Effector memory CD4-positive, alpha-beta T cell (primary cell): Measurements from ENCODE around the gene AGBL1.

ENCODE experiments used
- DNase-seq, 3 donors: peaks; one replicate each; pipeline ENCODE4 v3.0.0-alpha.2; 2020
- H3K27ac ChIP-seq: 2 replicates; pipeline ENCODE4 v1.7.0; 2013; ENCODE audit warnings: mild to moderate bottlenecking, low read length, moderate library complexity; ENCODE audit not compliant: insufficient read depth, poor library complexity, severe bottlenecking
- H3K27me3 ChIP-seq: replicated peaks from 2 replicates; pipeline ENCODE4 v1.7.0; 2013; ENCODE audit warnings: mild to moderate bottlenecking, low read length; ENCODE audit not compliant: insufficient read depth, control insufficient read depth, poor library complexity, severe bottlenecking
- H3K36me3 ChIP-seq: 2 replicates; pipeline ENCODE4 v1.7.0; 2013; ENCODE audit warnings: mild to moderate bottlenecking, low read length, moderate library complexity; ENCODE audit not compliant: control insufficient read depth, insufficient read depth
- H3K4me1 ChIP-seq: 2 replicates; pipeline ENCODE4 v1.7.0; 2013; ENCODE audit warnings: low read length, mild to moderate bottlenecking; ENCODE audit not compliant: control insufficient read depth, insufficient read depth, poor library complexity, severe bottlenecking
- H3K4me3 ChIP-seq: 2 replicates; pipeline ENCODE4 v1.7.0; 2013; ENCODE audit warnings: low read length, low read depth, mild to moderate bottlenecking; ENCODE audit not compliant: insufficient read depth, poor library complexity, severe bottlenecking
- H3K9me3 ChIP-seq: 2 replicates; pipeline ENCODE4 v1.7.0; 2013; ENCODE audit warnings: mild to moderate bottlenecking, low read length, moderate library complexity; ENCODE audit not compliant: control insufficient read depth

Gene AGBL1

DNA sequence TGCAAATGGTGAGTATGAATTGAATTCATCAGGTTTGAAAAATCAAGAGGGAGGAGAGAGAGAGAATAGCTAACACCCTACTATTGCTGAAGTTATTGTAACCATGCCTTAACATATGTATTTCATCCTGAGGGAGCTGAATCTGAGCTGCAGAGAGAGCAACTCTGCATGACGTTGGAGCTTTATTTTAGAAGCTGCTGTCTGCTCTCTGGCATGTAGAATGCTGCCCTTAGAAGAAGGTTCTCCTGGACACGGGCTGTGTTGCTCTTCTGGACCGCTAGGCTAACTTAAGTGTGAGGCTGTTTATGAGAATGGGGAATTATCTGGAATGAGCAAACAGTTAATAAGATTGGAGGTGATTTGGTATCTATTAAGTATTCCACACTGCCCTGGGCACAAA lies 814.6 kb downstream of the AGBL1 start:
- H3K4me1 ChIP-seq = no peaks in the 10 kb centered on the region
- DNase-seq = no peak
- H3K27me3 ChIP-seq = no peaks in the 10 kb centered on the region
- H3K36me3 ChIP-seq = no peaks in the 10 kb centered on the region
- no peak overlapping the region for H3K27ac ChIP-seq
- H3K4me3 ChIP-seq = no peak overlapping the region
- no peaks in the 10 kb centered on the region for H3K9me3 ChIP-seq

DNA sequence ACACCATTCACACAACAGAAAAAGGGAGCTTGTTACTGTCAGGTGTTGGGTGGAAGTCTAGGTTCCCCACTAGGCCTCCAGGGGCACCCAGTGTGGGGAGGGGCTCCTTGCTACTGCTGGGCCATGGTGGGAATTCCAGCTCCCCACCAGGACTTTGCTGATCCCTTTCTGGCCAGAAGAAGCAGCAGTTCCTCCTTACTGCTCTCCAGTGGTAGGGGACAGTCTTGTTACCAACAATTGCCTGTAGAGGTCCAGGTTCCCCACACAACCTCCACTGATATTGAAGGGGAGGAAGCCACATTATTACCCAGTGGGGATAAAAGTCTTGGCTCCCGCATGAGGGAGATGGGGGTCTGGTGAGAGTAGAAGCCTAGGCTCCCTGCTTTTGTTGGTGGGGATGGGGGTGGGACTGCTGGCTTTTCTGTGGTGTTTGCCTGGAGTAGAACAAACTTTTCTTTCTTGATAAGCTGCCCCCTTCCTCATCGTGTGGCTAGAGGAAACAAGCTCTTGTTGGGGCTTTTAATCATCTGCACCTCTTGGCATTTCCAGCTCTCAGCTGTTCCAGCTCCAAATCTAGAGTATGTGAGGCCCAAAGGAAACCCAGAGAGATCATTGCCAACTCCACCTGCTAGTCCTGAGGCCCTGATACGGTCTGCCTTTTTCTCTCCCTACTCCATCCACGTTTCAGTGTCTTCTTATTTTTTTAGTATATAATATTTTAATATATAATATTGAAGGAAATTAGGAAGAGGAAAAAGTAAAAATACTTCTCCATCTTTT lies 824.2 kb downstream of the AGBL1 start:
- DNase-seq = no peak
- Histone ChIP-seq H3K36me3 (no peaks in the 10 kb centered on the region), H3K27me3 (no peaks in the 10 kb centered on the region), H3K4me3 (no peak overlapping the region), H3K9me3 (no peaks in the 10 kb centered on the region), H3K4me1 (no peaks in the 10 kb centered on the region), H3K27ac (no peak overlapping the region)

GRCh38 chr15:86905625-86906256 lies 826.1 kb downstream of the AGBL1 start:
- no peaks in the 10 kb centered on the region for H3K9me3 ChIP-seq
- H3K4me1 ChIP-seq = no peaks in the 10 kb centered on the region
- no peaks in the 10 kb centered on the region for H3K36me3 ChIP-seq
- H3K27me3 ChIP-seq = no peaks in the 10 kb centered on the region
- no peak for DNase-seq
- H3K27ac ChIP-seq = no peak overlapping the region
- no peak overlapping the region for H3K4me3 ChIP-seq

DNA sequence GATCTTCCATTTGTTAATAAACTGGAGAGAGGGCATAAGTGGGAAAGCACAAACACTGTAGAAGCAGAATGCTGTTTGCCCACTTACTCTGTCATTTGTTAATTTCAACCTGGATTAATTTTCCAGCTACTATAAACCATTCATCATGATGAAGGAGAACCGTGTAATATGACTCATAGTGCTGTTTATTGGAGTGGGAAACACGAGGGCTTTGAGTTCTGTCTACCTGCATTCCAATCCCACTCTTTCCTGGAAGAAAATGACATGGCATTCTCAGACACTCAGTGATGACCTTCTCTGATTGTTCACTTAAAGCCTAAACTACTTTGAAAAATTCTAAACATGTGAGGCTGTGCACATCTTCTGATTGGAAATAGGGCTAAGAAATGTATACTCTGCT lies 826.7 kb downstream of the AGBL1 start:
- DNase-seq = no peak
- Histone ChIP-seq H3K9me3 (no peaks in the 10 kb centered on the region), H3K27ac (no peak overlapping the region), H3K36me3 (no peaks in the 10 kb centered on the region), H3K27me3 (no peaks in the 10 kb centered on the region), H3K4me3 (no peak overlapping the region), H3K4me1 (no peaks in the 10 kb centered on the region)

GRCh38 chr15:86911022-86911421 lies 831.4 kb downstream of the AGBL1 start:
- Histone ChIP-seq H3K9me3 (no peaks in the 10 kb centered on the region), H3K27me3 (no peaks in the 10 kb centered on the region)
- no peak for DNase-seq

DNA sequence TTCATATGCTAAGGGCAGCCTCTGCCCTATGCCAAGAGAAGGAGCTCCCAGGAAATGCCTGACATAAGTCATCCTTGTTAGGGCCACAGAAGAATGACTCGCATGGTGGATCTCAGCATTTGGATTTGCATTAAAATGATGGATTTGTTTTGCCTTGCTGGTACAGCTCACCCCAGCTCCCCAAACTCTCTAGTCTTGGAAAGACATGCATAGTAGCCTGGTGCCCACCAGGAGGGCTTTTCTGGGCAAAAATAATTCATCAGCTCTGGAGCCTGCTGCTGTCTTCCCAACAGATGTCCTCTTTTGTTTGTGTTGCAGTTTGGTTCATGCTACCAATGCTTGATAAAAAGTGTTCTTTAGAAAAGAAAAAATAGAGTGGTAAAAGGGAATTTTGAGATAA lies 833.0 kb downstream of the AGBL1 start:
- DNase-seq = no peak
- no peak overlapping the region for H3K4me3 ChIP-seq

More at GRCh38 chr15:86911022-86911421, 831.4 kb downstream of the AGBL1 start:
- no peaks in the 10 kb centered on the region for H3K36me3 ChIP-seq
- H3K27ac ChIP-seq = no peak overlapping the region
- H3K4me3 ChIP-seq = no peak overlapping the region
- H3K4me1 ChIP-seq = no peaks in the 10 kb centered on the region

GRCh38 chr15:86915811-86916331 lies 836.2 kb downstream of the AGBL1 start:
- DNase-seq = no peak
- H3K27me3 ChIP-seq = no peaks in the 10 kb centered on the region
- H3K36me3 ChIP-seq = no peaks in the 10 kb centered on the region
- H3K27ac ChIP-seq = no peak overlapping the region
- no peaks in the 10 kb centered on the region for H3K9me3 ChIP-seq
- no peaks in the 10 kb centered on the region for H3K4me1 ChIP-seq
- no peak overlapping the region for H3K4me3 ChIP-seq

More for the DNA sequence above, 833.0 kb downstream of the AGBL1 start:
- no peak overlapping the region for H3K27ac ChIP-seq
- no peaks in the 10 kb centered on the region for H3K36me3 ChIP-seq
- H3K27me3 ChIP-seq = no peaks in the 10 kb centered on the region
- no peaks in the 10 kb centered on the region for H3K9me3 ChIP-seq
- no peaks in the 10 kb centered on the region for H3K4me1 ChIP-seq

GRCh38 chr15:86916671-86917360 lies 837.1 kb downstream of the AGBL1 start:
- Histone ChIP-seq H3K4me1 (no peaks in the 10 kb centered on the region), H3K36me3 (no peaks in the 10 kb centered on the region)
- no peak for DNase-seq

DNA sequence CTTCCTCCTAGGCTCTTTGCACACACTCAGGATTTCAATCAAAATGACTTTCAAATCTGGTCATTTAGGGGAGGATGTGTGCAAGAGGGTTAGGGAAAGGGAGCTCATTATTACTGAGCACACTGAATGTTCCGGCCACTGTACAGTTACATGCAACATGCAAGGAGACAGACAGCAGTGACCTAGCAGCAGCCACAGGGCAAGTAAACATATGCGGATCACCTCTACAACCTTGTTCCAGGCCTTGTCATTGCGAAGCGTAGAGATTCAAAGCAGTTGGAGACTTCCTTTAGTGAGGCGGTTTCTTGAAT lies 837.6 kb downstream of the AGBL1 start:
- H3K27me3 ChIP-seq = no peaks in the 10 kb centered on the region
- DNase-seq = no peak
- H3K27ac ChIP-seq = no peak overlapping the region
- no peaks in the 10 kb centered on the region for H3K4me1 ChIP-seq
- no peaks in the 10 kb centered on the region for H3K36me3 ChIP-seq
- H3K9me3 ChIP-seq = no peaks in the 10 kb centered on the region
- H3K4me3 ChIP-seq = no peak overlapping the region

More at GRCh38 chr15:86916671-86917360, 837.1 kb downstream of the AGBL1 start:
- H3K9me3 ChIP-seq = no peaks in the 10 kb centered on the region
- no peak overlapping the region for H3K4me3 ChIP-seq
- no peaks in the 10 kb centered on the region for H3K27me3 ChIP-seq
- H3K27ac ChIP-seq = no peak overlapping the region

- Histone ChIP-seq H3K4me1 (no peaks in the 10 kb centered on the region), H3K36me3 (no peaks in the 10 kb centered on the region), H3K4me3 (no peak overlapping the region), H3K27ac (no peak overlapping the region), H3K9me3 (no peaks in the 10 kb centered on the region), H3K27me3 (no peaks in the 10 kb centered on the region)
- no peak for DNase-seq
These were observed 839.9 kb downstream of the AGBL1 start for GRCh38 chr15:86919581-86919980.
